CMK (cell line): ENCODE results near the gene ZPR1.
"Not testable (repeated sequence)": the region's sequence is repeated elsewhere in the genome, so short reads cannot be mapped to it uniquely, and the experiment has no call there.

ENCODE experiments used
- DNase-seq: peaks from one replicate; pipeline ENCODE4 v3.0.0-alpha.2; 2010; ENCODE audit warnings: low read depth

Gene ZPR1

GRCh38 chr11:116823031-116823843 is 35.4 kb upstream of the ZPR1 start, which contains the start of gene APOA4:
TSS of gene APOA4 (minus strand) at chr11:116823304. CDS start at chr11:116823191, 113 bp downstream.
- no peak for DNase-seq

- DNase-seq, result no peak
These were observed 34.8 kb upstream of the ZPR1 start for GRCh38 chr11:116822575-116822974.

- no peak for DNase-seq
These were observed 33.5 kb upstream of the ZPR1 start for GRCh38 chr11:116821050-116821918.

GRCh38 chr11:116819049-116819448 is 31.2 kb upstream of the ZPR1 start:
- DNase-seq, result no peak

GRCh38 chr11:116814502-116814901 is 26.7 kb upstream of the ZPR1 start:
- no peak for DNase-seq

GRCh38 chr11:116813781-116814471 is 26.1 kb upstream of the ZPR1 start:
- DNase-seq, result no peak

- no peak for DNase-seq
These were observed 25.3 kb upstream of the ZPR1 start for GRCh38 chr11:116813170-116813569.

- no peak for DNase-seq
These were observed 24.3 kb upstream of the ZPR1 start for GRCh38 chr11:116812109-116812508.

- no peak for DNase-seq
These were observed 23.4 kb upstream of the ZPR1 start for GRCh38 chr11:116811194-116811593.

GRCh38 chr11:116808262-116809175 is 20.7 kb upstream of the ZPR1 start:
- DNase-seq, result no peak

- no peak for DNase-seq
These were observed 19.9 kb upstream of the ZPR1 start for GRCh38 chr11:116807601-116808261.

GRCh38 chr11:116804001-116804400 is 16.2 kb upstream of the ZPR1 start:
- DNase-seq, result no peak

GRCh38 chr11:116801662-116802061 is 13.8 kb upstream of the ZPR1 start:
- not testable (repeated sequence) for DNase-seq

- no peak for DNase-seq
These were observed 12.8 kb upstream of the ZPR1 start for GRCh38 chr11:116800610-116801009.

GRCh38 chr11:116798368-116798767 is 10.5 kb upstream of the ZPR1 start:
- no peak for DNase-seq

GRCh38 chr11:116797816-116798215 is 10.0 kb upstream of the ZPR1 start:
- DNase-seq, result no peak

- DNase-seq, result no peak
These were observed 8.7 kb upstream of the ZPR1 start for GRCh38 chr11:116796548-116796947.

GRCh38 chr11:116794851-116795250 is 7.0 kb upstream of the ZPR1 start:
- DNase-seq, result no peak

GRCh38 chr11:116793772-116794097 is 5.9 kb upstream of the ZPR1 start:
- DNase-seq, result no peak

GRCh38 chr11:116792869-116793771 is 5.3 kb upstream of the ZPR1 start:
- DNase-seq, result no peak
